Naive thymus-derived CD8-positive, alpha-beta T cell (primary cell): ENCODE measurements around the gene NUBP1. TPM values are rescaled to one million over a fixed set of nuclear protein-coding genes. Genes with fewer than 3 reads are reported as not detected.

Experiments
- ATAC-seq, 2 donors: fragments of 150-1000 bp; cut with Tn5 transposase in 1 of 2; sonication (Bioruptor Pico), chemical (Tn5 transposase) in 1 of 2; 1 replicate in 1 of 2; 2 replicates in 1 of 2; pipeline ENCODE4 v1.10.0; 2021; ENCODE audit warnings: mild to moderate bottlenecking in 2 of 2, moderate library complexity in 2 of 2
- POLR2A ChIA-PET: fragments of 350-600 bp; sonication (Branson Sonifier 250); formaldehyde crosslinking; loops from one replicate; lab custom pipeline; 2021; ENCODE audit warnings: antibody characterized with exemption; lab: Charles Lee
- DNase-seq, 10 donors: peaks; one replicate each; pipeline versions ENCODE4 v3.0.0 to v3.0.0-alpha.2; 2020 to 2022
- H3K27ac Mint-ChIP-seq, 10 donors: one replicate each; pipeline ENCODE4 v1.8.0; 2020 to 2022; ENCODE audit warnings: mild to moderate bottlenecking in 10 of 10, mixed read lengths in 10 of 10, moderate library complexity in 4 of 10, inconsistent platforms in 1 of 10
- H3K27me3 Mint-ChIP-seq, 5 donors: one replicate each; pipeline ENCODE4 v1.8.0; 2021 to 2022; ENCODE audit warnings: mixed read lengths in 5 of 5
- H3K36me3 Mint-ChIP-seq, 3 donors: one replicate each; pipeline ENCODE4 v1.8.0; 2020 to 2022; ENCODE audit warnings: mixed read lengths in 3 of 3, mild to moderate bottlenecking in 2 of 3, inconsistent platforms in 1 of 3
- H3K4me1 Mint-ChIP-seq, 4 donors: one replicate each; pipeline ENCODE4 v1.8.0; 2021 to 2022; ENCODE audit warnings: mixed read lengths in 4 of 4
- H3K4me3 Mint-ChIP-seq, 10 donors: one replicate each; pipeline ENCODE4 v1.8.0; 2020 to 2022; ENCODE audit warnings: mild to moderate bottlenecking in 10 of 10, mixed read lengths in 10 of 10, moderate library complexity in 6 of 10, inconsistent platforms in 1 of 10
- H3K9me3 Mint-ChIP-seq, 9 donors: one replicate each; pipeline ENCODE4 v1.8.0; 2020 to 2022; ENCODE audit warnings: mixed read lengths in 9 of 9, mild to moderate bottlenecking in 3 of 9, inconsistent platforms in 1 of 9, moderate library complexity in 1 of 9
- polyA plus RNA-seq, 3 donors: library from polyadenylated mRNA; unstranded; fragments of 300-500 nt; fragmentation: Illumina TruSeq; gene quantifications; one replicate each; pipeline ENCODE4 v1.2.3, GENCODE V29; 2021
- total RNA-seq, 8 experiments: library from RNA in 2 of 8; stranded (reverse) in 2 of 8; gene quantifications; one replicate each; pipeline ENCODE4 v1.2.3 and lab custom pipeline; 2021 to 2026

NUBP1 gene
- total and polyA plus RNA-seq, 5 experiments from 2014 or later, result 22.7 to 34.5 (median 29.7) TPM

DNA sequence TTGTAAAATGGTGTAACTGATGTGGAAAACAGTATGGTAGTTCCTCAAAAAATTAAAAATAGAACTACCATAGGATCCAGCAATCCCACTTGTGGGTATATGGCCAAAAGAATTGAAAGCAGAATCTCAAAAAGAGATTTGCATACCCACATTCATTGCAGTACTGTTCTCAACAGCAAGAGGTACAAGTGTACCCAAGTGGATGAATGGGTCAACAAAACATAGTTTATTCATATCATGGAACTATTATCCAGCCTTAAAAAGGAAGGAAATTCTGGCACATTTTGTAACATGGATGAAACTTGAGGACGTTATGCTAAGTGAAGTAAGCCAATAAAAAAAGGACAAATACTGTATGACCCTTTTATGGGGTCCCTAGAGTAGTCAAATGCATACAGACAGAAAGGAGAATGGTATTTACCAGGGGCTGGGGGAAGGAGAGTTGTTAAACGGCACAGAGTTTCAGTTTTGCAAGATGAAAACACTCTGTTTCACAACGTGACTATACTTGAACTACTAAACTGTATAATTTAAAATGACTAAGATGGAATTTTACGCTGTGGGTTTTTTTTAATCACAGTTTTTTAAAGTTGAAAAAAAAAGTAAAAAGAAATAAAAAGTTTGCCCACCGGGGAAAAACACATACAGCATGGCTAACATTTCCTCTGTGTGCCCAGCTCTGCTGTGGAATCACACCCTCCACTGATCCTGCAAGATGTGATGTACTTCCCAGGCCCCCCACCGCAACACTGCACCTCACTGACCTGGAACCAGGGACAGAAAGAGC lies 68.9 kb downstream of the NUBP1 start:
- Mint-ChIP-seq H3K27me3 (peaks cover 0 to 11% (median 4%) of the 10 kb centered on the region in 5 donors), H3K36me3 (no peaks in the 10 kb centered on the region), H3K9me3 (peaks cover 0 to 6% (median 0%) of the 10 kb centered on the region in 9 donors), H3K27ac (no peak overlapping the region), H3K4me3 (no peak overlapping the region), H3K4me1 (peaks cover 0 to 6% (median 0%) of the 10 kb centered on the region in 4 donors)
- ATAC-seq, result no peak
- POLR2A ChIA-PET, result no interaction called here
- no peak for DNase-seq

DNA sequence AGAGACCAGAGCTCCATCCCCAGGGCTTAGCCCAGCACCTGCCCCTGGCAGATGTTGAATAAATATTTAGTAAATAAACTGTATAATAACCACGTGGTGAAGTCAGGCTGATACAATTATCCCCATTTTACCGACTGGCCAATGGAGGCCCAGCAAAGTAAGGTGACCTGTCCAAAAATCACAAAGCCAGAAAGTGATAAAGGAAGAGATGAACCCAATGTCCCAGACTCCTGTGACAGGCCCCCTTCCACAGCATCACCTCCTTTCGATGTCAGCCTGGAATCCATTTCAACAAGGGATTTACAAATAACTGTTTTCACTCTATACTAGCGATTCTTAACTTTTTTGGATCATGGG lies 69.4 kb downstream of the NUBP1 start:
- no peak for ATAC-seq
- POLR2A ChIA-PET, result no interaction called here
- Mint-ChIP-seq H3K9me3 (peaks cover 0 to 6% (median 0%) of the 10 kb centered on the region in 9 donors), H3K27ac (no peak overlapping the region), H3K4me1 (peaks cover 0 to 6% (median 0%) of the 10 kb centered on the region in 4 donors), H3K4me3 (no peak overlapping the region), H3K27me3 (peaks cover 0 to 15% (median 9%) of the 10 kb centered on the region in 5 donors), H3K36me3 (no peaks in the 10 kb centered on the region)
- DNase-seq, result no peak

DNA sequence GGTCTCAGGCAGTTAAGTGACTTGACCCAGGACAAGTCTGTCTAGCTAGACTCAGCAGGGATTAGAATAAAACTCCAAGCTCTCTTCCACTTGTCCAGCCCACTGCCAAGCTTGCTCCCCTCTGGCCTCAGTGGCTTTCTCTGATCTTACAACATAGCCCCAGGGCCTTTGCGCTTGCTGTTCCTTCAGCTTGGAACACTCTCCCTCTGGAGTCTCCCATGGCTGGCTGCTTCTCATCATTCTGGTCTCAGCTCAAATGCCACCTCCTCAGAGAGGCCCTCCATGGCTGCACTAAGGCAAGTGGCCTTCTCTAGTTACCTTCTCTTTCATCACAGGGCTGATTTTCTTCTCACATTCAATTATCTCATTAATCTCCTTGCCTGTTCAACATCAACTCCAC lies 73.9 kb downstream of the NUBP1 start:
- POLR2A ChIA-PET, result no interaction called here
- Mint-ChIP-seq H3K4me3 (no peak overlapping the region), H3K9me3 (no peaks in the 10 kb centered on the region), H3K4me1 (peaks cover 0 to 3% (median 0%) of the 10 kb centered on the region in 4 donors), H3K27me3 (peaks cover 0 to 18% (median 10%) of the 10 kb centered on the region in 5 donors), H3K27ac (no peak overlapping the region), H3K36me3 (no peaks in the 10 kb centered on the region)
- DNase-seq (no peak), ATAC-seq (no peak)

DNA sequence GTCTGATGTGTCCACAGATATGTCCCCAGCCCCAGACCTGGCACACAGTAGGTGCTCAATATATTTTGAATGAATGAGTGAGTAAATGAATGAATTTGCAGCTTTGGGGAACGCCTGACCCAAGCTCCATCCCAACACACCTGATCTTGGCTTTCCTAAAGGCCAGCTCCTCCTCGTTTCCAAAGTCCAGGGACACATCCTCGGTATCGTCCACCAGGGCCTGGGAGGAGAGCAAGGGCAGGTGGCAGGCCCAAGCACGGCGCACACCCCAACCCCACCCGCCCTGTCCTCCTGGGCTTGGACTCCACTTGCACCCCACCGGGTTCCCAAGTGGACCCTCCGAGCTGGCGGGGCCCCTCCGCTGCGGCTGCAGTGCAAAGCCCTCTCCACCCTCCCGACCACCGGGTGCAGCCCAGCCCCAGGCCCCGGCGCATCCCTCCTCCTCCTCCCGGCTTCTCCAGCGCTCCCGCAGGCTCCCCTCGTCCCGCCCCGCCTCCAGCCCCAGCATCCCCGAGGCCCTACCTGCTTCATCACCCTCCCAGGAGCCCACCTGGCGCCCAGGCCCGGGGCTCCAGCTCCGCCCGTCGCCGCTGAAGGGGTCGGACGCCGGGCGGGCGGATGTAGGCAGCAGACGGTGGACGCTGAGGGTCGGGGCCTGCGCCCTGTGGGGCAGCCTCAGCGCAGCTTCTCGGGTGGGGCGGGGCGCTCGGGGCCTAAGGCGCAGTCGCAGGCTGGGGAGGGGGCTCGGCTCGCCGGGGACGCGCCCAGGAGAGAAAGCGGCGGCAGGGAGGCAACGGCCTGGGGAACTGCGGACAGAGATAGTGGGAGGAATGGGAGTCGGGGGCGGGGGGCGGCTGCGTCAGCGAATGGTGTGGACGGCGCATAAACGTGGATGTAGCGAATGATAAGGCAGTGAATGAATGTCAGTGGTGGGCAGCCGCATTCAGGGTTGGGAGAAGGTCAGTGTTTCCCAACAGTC lies 74.6 kb downstream of the NUBP1 start, which contains the start of gene TVP23A:
Gene TVP23A, minus strand, starts transcription at position 832 of the 979 bp plus-strand sequence. Its CDS starts 301 bp downstream, at position 531.
- no peaks in the 10 kb centered on the region for H3K4me1 Mint-ChIP-seq
- H3K27me3 Mint-ChIP-seq, result peaks cover 0 to 18% (median 10%) of the 10 kb centered on the region in 5 donors
- no peaks in the 10 kb centered on the region for H3K9me3 Mint-ChIP-seq
- no peak for ATAC-seq
- POLR2A ChIA-PET, result no interaction called here
- DNase-seq, result no peak
- no peak within 1 kb of the TSS for H3K4me3 Mint-ChIP-seq
- H3K27ac Mint-ChIP-seq, result no peak within 1 kb of the TSS
- H3K36me3 Mint-ChIP-seq, result no peaks in the 10 kb centered on the region

Other genes with a start within 250 kb of the NUBP1 start
- gene EMP2, start 163.2 kb upstream of the NUBP1 start, total RNA-seq, result not detected
- gene EMP2, start 163.2 kb upstream of the NUBP1 start, polyA plus RNA-seq, result not detected
- gene TEKT5, start 48.9 kb upstream of the NUBP1 start, total RNA-seq, result under 1 TPM in 1 of 2 experiments, not detected in 1; 0.68 TPM
- gene TEKT5, start 48.9 kb upstream of the NUBP1 start, polyA plus RNA-seq, result not detected
- gene TVP23A, start 75.0 kb downstream of the NUBP1 start, total RNA-seq, result not detected
- under 1 TPM in 1 of 3 donors, not detected in 2; 0.06 TPM for gene TVP23A, start 75.0 kb downstream of the NUBP1 start, polyA plus RNA-seq
- 10 to 100 TPM; 18.2 to 18.8 TPM for gene CIITA, start 133.4 kb downstream of the NUBP1 start, total RNA-seq
- under 1 TPM; 0.07 to 0.80 (median 0.30) TPM for gene CIITA, start 133.4 kb downstream of the NUBP1 start, polyA plus RNA-seq
- 10 to 100 TPM; 30.5 to 30.7 TPM for gene DEXI, start 198.6 kb downstream of the NUBP1 start, total RNA-seq
- gene DEXI, start 198.6 kb downstream of the NUBP1 start, polyA plus RNA-seq, result 10 to 100 TPM; 50.8 to 60.4 (median 51.9) TPM
- 10 to 100 TPM; 24.8 to 28.8 TPM for gene CLEC16A, start 200.7 kb downstream of the NUBP1 start, total RNA-seq
- gene CLEC16A, start 200.7 kb downstream of the NUBP1 start, polyA plus RNA-seq, result 10 to 100 TPM in 2 of 3 donors, 1 to 10 TPM in 1; 8.5 to 19.4 (median 18.4) TPM